NCI-H2171 treated with DMSO at 0.1 percent for 48 hours (cell line): ENCODE results near the gene SYT11.
A peak's percentile ranks its signal among the peaks of the same experiment; 100 is the strongest.
"Not testable (repeated sequence)": the region's sequence is repeated elsewhere in the genome, so short reads cannot be mapped to it uniquely, and the experiment has no call there.

ENCODE experiments used
- DNase-seq: peaks from one replicate; lab custom pipeline; 2025; lab: John Stamatoyannopoulos, UW

SYT11 gene

GRCh38 chr1:155859234-155859829 is at the start of gene SYT11:
SYT11 (plus strand) TSS chr1:155859567; CDS start chr1:155859762, 195 bp downstream.
- peak; percentile 96 for DNase-seq

- no peak for DNase-seq
These were observed 46.5 kb upstream of the SYT11 start for GRCh38 chr1:155812878-155813277.

- DNase-seq: no peak
These were observed 45.7 kb upstream of the SYT11 start for GRCh38 chr1:155813672-155814071.

- DNase-seq: no peak
These were observed 43.0 kb upstream of the SYT11 start for GRCh38 chr1:155816351-155816750.

GRCh38 chr1:155827450-155827849 is 31.9 kb upstream of the SYT11 start:
- DNase-seq: no peak

GRCh38 chr1:155831279-155831976 is 27.9 kb upstream of the SYT11 start:
- no peak for DNase-seq

GRCh38 chr1:155833665-155834295 is 25.6 kb upstream of the SYT11 start:
- DNase-seq: no peak

GRCh38 chr1:155834296-155834926 is 25.0 kb upstream of the SYT11 start:
- no peak for DNase-seq

- DNase-seq: not testable (repeated sequence)
These were observed 24.4 kb upstream of the SYT11 start for GRCh38 chr1:155834927-155835399.

GRCh38 chr1:155835548-155835947 is 23.8 kb upstream of the SYT11 start:
- no peak for DNase-seq

GRCh38 chr1:155840386-155840785 is 19.0 kb upstream of the SYT11 start:
- no peak for DNase-seq

- DNase-seq: no peak
These were observed 14.4 kb upstream of the SYT11 start for GRCh38 chr1:155844860-155845421.

- no peak for DNase-seq
These were observed 11.4 kb upstream of the SYT11 start for GRCh38 chr1:155847823-155848529.

GRCh38 chr1:155850345-155850744 is 9.0 kb upstream of the SYT11 start:
- no peak for DNase-seq

- no peak for DNase-seq
These were observed 3.0 kb upstream of the SYT11 start for GRCh38 chr1:155856257-155856974.

GRCh38 chr1:155856975-155857930 is 2.1 kb upstream of the SYT11 start, which contains the start of gene GON4L:
GON4L (minus strand) TSS chr1:155857214; CDS start chr1:155853780, 3,434 bp downstream.
- peak; percentile 93 for DNase-seq

GRCh38 chr1:155858800-155859233 is 550 bp upstream of the SYT11 start:
- DNase-seq: no peak

- DNase-seq: peak; percentile 97
These were observed 809 bp downstream of the SYT11 start for GRCh38 chr1:155859881-155860871.
